GM19043 (cell line): ENCODE results near the gene SLC25A44.
"Not testable (repeated sequence)": the region's sequence is repeated elsewhere in the genome, so short reads cannot be mapped to it uniquely, and the experiment has no call there.

Source experiments
- ATAC-seq: cut with Tn5 transposase; IDR thresholded peaks from one replicate; pipeline ENCODE4 v1.9.1; 2021; ENCODE audit warnings: low read depth; ENCODE audit not compliant: unreplicated experiment

Gene SLC25A44

DNA sequence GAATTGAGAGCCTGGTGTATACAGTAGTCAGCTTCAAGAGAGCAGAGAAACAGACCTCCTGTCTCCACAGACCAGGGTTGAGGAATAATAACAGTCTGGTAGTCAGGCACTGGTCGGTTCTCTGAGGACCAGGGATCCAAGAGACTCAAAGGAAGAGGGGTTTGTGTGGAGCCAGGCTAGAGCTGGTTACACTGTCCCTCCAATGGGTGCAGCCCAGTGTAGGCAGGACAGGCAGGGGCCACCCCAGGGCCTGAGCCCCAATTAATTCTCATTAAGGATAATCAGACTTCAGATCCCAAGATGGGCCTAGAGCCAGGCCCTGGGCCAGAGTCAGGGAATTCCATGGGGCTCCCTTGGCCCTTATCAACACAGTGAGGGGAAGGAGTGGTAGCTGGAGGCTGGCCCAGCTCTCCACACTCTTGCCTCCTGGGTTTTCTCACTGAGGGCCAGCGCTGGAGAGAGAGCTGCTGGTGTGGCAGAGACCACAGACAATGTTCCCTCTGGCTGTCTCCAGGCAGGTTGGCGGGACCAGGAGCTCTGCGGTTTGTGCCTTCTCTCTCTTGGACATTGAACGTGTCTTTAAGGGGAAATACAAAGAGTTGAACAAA is 31.4 kb upstream of the SLC25A44 start:
- no peak for ATAC-seq

DNA sequence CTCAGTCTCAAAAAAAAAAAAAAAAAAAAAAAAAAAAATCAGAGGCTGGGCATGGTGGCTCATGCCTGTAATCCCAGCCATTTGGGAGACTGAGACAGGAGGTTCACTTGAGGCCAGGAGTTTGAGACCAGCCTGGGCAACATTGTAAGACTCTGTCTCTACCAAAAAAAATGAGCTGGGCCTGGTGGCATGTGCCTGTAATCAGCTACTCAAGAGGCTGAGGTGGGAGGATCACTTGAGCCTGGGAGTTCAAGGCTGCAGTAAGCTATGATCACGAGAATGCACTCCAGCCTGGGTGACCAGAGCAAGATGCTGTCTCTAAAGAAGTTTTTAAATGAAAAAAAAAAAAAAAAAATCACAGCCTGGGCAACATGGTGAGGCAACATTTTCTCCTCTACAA is 30.2 kb upstream of the SLC25A44 start:
- ATAC-seq = no peak

DNA sequence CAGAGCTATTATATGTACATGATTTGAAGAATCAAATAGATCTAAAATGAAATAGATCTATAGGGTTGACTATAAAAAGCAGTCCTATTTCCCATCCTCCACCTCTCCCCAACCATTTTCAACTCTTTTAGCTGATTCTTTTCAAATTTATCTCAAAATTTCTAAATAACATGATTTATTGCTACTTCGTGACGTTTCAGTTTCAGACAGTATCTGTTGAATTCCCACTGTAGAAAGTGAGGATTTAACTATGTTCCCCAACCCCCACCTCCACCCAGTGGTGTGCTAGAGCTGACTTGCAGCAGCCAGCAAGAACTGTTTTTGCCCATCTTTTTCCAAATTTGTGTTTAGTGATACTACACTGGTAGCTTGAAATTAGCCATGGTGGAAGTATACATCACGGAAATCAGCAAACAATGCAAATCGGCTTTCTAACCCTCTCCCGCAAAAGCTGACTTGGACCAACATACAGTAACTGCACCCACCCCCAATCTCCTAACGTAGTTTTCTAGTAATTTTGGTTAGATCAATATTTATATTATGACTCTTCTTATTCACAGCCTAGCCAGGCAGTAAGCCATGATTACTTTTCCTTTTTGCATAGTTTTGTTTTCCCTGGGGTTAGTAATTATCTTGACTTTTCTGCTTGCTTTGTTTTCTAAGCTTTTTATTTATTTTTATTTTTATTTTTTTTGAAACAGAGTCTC is 29.6 kb upstream of the SLC25A44 start:
- ATAC-seq = no peak

DNA sequence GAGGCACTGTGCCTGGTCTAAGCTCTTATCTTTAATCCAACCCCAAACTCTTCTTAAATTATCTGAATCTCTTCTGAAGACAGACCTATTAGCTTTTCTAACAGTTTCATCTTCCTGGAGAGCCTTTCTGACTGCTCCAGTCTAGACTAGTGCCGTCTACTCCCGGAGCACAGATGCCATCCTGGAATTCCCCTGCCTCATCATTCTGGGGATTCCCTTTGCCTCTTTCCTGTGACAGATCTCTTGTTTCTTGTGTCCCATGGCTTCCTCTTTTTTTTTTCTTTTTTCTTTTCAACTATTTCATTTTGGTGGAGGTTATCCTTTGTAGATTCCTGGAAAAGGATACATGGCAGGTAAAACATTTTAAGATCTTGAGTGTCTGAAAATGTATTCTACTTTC is 28.8 kb upstream of the SLC25A44 start:
- no peak for ATAC-seq

DNA sequence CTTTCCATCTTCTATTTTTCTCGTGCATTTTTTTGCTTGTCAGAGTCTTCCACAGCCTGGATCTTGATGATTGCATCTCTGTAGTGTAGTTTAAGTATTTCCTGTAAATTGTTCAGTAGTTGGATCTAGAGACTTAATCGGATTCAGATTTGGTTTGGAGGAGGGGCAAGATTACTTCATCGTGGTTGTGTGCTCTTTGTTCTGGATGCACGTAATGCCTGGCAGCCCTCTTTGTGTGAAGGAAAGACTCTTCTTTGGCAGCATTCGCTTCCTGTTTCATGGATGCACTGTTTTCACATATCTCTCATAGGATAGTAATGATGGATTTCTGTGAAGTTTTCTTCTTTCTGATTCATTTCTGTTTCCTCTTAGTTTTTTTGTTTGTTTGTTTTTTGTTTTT is 26.4 kb upstream of the SLC25A44 start:
- ATAC-seq = no peak

DNA sequence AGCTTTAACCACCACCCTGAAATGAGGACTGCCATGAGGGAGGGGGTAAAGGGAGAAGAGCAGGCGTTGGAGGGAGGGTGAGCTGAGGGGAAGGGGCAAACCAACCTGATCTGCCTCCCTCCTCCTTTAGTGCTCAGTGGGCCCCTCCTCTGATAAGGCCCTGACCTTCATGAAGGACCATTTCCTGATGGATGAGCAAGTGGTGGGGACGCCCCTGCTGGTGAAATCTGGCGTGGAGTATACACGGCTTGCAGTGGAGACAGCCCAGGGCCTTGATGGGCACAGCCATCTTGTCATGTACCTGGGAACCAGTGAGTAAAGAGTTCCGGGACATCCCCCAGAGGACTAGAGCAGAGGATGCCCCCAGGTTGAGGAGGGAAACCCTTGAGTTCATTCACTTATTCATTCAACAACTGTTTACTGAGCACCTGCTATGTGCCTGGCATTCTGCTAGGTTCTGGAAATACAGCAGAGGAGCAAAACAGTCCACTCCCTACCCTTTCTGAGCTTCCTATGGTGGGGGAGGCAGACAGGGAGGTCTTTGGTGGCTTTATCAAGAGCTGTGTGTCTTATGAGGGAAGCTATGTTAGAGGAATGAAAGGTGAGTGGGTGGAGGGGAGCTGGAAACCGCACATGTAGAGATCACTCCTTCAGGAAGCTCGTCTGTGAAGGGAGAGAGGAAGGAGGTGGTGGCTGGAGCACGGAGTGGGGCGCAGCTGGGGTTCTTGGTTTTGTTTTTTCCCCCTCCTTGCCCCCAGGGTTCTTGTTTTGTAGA is 21.0 kb upstream of the SLC25A44 start:
- ATAC-seq = no peak

DNA sequence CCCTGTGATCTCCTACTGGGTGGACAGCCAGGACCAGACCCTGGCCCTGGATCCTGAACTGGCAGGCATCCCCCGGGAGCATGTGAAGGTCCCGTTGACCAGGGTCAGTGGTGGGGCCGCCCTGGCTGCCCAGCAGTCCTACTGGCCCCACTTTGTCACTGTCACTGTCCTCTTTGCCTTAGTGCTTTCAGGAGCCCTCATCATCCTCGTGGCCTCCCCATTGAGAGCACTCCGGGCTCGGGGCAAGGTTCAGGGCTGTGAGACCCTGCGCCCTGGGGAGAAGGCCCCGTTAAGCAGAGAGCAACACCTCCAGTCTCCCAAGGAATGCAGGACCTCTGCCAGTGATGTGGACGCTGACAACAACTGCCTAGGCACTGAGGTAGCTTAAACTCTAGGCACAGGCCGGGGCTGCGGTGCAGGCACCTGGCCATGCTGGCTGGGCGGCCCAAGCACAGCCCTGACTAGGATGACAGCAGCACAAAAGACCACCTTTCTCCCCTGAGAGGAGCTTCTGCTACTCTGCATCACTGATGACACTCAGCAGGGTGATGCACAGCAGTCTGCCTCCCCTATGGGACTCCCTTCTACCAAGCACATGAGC is 17.2 kb upstream of the SLC25A44 start:
- no peak for ATAC-seq

DNA sequence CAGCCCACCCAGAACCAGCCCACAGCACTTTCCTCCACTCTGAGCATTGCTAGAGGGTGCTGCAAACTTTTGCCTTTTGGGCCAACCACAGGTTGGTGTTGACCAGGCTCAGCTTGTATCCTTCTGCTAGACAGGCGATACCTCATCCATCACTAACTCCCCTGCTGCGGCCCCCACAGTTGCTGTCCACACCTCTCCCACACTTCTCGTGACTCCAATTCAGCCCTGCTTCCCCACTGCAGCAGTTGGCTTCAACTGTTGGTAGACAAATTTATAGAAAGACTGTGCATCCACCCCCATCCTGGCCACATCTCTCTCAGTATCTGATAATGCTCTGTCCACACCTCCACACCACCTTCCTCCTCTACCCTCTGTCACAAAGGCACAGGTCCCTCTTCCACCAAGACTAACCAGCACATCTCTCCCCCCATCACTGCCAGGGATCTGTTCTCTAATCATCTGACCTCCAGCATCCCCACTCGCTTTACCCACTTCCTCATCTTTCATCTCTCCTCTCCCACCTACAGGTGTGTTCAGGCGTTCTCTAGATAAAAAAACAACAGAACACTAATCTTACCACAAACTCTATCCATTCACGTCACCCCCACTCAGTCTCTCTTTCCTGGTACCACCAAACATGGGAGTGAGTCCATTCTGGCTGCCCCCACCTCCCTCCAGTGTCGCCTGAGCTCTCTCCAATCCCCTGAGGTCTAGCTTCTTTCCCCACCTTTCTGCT is 15.8 kb upstream of the SLC25A44 start:
- no peak for ATAC-seq

DNA sequence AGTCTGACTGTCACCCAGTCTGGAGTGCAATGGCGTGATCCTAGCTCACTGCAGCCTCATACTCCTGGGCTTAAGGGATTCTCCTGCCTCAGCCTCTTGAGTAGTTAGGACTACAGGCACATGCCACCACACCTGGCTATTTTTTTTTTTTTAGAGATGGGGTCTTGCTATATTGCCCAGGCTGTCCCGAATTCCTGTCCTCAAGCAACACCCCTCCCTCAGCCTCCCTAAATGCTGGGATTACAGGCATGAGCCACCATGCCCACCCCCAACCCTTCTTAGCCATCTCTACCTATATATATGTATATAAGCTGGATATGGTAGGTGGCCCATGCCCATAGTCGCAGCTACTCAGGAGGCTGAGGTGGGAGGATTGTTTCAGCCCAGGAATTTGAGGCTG is 13.4 kb upstream of the SLC25A44 start:
- no peak for ATAC-seq

DNA sequence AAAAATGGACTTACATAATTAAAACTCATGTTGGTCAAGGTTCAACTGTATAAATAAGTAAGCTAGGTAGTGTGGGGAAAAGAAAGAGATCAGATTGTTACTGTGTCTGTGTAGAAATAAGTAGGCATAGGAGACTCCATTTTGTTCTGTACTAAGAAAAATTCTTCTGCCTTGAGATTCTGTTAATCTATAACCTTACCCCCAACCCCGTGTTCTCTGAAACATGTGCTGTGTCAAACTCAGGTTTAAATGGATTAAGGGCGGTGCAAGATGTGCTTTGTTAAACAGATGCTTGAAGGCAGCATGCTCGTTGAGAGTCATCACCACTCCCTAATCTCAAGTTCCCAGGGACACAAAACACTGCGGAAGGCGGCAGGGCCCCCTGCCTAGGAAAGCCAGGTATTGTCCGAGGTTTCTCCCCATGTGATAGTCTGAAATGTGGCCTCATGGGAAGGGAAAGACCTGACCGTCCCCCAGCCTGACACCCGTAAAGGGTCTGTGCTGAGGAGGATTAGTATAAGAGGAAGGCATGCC is 12.4 kb upstream of the SLC25A44 start:
- ATAC-seq = not testable (repeated sequence)

DNA sequence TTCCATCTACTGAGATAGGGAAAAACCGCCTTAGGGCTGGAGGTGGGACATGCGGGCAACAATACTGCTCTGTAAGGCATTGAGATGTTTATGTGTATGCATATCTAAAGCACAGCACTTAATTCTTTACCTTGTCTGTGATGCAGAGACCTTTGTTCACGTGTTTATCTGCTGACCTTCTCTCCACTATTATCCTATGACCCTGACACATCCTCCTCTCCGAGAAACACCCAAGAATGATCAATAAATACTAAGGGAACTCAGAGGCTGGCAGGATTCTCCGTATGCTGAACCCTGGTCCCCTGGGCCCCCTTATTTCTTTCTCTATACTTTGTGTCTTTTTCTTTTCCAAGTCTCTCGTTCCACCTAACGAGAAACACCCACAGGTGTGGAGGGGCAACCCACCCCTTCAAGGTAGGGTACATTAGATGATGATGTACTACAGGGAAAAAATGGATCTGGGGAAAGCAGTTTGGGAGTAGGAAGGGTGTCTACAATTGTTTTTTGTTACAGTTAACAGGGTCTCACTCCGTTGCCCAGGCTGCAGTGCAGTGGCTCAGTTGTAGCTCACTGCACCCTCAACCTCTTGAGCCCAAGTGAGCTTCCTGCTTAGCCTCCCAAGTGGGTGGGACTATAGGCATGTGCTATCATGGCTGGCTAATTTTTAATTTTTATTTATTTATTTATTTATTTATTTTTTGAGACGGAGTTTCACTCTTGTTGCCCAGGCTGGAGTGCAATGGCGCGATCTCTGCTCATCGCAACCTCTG is 11.7 kb upstream of the SLC25A44 start:
- ATAC-seq = not testable (repeated sequence)

DNA sequence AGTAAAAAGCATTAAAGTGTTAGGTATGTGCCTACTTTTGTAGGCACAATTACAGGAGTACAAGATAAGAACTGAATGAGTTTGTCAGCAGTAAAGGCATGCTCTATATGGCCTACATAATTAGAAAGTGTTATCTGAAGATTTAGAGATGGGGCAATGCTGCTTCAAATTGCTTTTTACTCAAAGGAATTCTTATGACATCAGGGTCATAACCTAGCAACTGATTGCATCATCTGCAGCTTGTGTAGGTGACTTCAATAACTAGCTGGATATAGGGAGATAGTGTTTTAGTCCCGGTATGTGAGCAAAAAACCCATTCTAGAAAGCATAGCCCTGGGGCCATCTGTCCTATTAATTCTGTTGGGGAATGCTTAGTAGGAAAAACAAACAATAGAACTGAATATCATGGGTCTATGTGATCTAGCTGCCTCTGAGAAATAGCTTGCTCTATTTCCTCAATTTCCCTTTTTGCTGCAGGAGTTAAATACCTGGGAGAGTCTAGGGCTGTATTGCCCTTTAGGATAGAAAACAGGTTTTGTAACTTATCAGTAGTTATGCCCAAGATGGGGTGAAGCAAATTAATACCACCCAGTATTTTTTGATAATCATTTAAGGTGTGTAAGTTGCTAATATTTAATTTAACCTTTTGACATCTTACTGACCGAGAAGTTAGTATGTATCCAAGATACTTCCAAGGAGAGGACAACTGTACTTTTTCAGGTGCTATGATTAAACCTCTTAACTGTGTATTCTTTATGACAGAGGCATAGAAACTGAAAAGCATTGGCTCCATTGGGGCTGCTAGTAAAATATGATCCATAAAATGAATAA is 7.3 kb upstream of the SLC25A44 start:
- not testable (repeated sequence) for ATAC-seq

DNA sequence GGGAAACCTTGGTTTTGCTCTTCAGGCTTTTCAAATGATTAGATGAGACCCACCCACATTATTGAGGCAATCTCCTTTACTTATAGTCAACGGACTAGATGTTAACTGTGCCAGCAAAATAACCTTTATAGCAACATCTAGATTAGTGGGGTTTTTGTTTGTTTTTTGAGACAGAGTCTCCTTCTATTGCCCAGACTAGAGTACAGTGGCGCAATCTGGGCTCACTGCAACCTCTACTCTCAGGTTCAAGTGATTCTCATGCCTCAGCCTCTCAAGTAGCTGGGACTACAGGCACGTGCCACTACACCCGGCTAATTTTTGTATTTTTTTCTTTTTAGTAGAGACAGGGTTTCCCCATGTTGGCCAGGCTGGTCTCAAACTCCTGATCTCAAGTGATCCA is 3.6 kb upstream of the SLC25A44 start:
- ATAC-seq = not testable (repeated sequence)

DNA sequence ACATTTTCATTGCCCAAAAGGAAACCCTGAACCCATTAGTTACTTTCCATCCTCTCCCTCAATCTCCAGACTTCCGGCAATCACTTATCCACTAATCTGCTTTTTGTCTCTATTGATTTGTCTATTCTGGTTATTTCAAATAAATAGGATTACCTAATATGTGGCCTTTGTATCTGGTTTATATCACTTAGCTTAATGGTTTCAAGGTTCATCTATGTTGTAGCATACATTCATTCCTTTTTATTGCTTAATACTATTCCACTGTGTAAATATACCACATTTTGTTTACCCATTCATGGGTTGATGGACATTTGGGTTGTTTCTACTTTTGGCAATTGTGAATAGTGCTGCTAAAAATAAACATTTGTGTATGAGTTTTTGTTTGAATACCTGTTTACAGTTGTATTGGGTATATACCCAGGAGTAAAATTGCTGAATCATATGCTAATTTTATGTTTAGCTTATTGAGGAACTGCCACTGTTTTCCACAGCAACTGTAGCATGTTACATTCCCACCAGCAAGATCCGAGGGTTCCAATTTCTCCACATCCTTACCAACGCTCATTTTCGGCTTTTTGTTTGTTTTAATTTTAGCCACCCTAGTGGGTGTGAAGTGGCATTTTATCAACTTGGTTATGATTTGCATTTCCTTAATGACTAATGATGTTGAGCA is 2.5 kb upstream of the SLC25A44 start:
- no peak for ATAC-seq

DNA sequence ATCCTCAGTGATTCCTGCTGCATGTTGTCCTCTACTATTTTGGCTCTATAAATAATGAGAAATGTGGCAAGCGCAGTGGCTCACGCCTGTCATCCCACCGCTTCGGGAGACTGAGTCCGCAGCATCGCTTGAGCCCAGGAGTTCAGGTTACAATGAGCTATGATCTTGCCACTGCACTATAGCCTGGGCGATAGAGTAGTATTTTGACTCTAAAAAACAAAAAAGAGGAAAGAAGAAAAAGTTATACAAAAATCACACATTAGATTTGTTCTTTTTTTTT is 756 bp upstream of the SLC25A44 start:
- no peak for ATAC-seq

DNA sequence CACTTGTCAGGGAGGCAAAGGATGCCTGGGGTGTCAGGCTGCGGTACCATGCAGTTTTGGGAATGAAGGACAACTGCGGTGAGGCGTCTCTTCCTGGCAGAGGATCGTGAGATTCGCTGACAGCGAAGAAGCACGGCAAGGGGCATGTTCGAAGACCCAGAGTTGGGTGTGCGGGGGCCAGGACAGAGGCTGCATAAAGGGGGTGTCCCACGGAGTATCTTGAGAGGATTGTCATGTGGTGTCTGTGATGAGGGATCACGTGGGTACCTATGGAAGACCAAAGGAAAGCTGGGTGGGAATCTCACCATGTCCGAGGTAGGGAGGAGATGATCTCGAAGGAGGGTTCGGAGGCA is 372 bp downstream of the SLC25A44 start:
- no peak for ATAC-seq

DNA sequence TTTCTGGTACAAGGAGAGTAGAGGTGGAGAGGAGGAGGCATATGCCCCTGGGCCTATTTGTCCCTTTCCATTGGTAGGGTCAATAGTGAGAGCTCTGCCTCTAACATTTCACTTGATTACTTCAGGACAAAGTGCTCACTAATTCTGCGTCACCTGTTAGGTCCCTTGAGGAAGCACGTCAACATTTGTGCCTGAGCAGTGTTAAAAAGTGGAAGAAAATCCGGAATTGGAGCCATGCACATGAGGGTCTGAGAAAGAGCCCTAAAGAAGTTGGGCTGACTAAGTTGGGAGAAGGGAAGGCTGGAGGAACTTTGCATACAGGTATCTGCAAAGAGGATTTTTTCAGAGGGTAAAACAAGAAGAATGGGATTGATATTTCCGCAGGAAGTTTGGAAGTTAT is 1.9 kb downstream of the SLC25A44 start:
- ATAC-seq = no peak

DNA sequence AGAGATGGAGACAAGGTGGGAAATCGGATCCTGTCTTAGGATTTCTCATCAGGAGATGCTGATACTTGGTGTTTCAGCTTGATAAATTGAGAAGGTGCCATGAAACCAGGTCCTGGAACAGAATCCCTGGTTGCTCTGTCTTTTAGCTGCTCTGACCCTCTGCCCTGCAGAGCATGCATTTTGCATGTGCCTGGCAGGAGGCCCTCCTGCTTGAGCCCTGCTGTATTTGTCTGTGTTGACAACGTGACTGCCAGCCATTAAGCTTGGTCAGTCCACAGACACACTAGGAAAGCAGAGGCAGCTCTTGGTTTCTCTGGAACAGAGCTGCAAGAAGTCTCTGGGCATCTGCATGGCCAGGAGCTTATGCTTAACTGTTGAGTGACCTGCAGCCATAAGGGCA is 2.5 kb downstream of the SLC25A44 start:
- ATAC-seq = no peak
